CD4-positive, alpha-beta T cell treated with Interleukin-15 for 4 hours (primary cell): Measurements from ENCODE around the gene CRELD2.

Source experiments
- DNase-seq: peaks from one replicate; pipeline ENCODE4 v3.0.0-alpha.2; 2020; ENCODE audit warnings: low spot score

The CRELD2 gene

DNA sequence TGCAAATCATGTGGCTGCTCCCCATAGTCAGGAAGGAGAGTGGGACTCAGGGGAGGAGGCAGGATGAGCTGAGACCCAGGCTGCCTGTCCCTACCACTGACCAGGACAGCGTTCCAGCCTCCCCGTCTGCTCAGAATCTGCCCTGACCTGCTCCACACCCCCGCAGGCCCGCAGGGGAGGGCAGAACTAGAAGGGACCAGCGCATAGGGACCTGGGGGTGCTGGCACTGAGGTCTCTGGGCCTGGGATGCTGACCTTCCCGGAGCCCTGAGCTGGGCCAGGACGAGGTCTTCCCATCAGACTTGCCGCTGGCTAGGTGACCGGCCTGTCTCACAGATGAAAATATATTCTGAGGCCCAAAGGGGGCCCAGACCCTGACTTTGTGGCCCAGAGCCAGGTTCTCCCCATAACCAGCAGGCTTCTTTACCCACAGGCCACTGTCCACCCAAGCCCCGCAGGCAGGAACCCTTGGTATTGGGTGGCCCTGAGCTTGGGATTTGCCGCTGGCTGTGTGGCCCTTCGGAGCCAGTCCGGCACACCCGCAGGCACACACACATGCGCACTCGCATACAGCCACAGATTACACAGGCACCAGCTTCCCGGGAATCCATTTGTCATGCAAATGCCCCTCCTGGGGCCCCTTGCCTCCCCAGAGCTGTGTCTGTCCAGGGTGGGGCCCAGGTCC lies 28.3 kb downstream of the CRELD2 start:
- DNase-seq = no peak

DNA sequence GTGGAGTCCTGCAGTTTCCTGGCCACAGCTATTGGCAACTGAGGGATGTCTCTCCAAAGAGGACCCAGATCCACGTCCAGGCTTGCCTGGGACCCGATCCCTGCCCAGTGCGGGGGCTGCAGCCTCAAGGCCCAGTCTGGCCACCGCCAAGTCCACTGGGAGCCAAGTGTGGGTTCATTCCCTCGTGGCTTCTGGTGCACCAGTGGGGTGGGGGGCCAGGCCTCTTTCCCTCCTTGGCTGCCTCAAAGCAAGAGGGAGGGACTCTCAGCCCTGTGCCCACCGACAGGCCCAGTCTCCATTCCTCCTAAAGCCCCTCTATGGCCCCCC lies 28.8 kb downstream of the CRELD2 start:
- no peak for DNase-seq

DNA sequence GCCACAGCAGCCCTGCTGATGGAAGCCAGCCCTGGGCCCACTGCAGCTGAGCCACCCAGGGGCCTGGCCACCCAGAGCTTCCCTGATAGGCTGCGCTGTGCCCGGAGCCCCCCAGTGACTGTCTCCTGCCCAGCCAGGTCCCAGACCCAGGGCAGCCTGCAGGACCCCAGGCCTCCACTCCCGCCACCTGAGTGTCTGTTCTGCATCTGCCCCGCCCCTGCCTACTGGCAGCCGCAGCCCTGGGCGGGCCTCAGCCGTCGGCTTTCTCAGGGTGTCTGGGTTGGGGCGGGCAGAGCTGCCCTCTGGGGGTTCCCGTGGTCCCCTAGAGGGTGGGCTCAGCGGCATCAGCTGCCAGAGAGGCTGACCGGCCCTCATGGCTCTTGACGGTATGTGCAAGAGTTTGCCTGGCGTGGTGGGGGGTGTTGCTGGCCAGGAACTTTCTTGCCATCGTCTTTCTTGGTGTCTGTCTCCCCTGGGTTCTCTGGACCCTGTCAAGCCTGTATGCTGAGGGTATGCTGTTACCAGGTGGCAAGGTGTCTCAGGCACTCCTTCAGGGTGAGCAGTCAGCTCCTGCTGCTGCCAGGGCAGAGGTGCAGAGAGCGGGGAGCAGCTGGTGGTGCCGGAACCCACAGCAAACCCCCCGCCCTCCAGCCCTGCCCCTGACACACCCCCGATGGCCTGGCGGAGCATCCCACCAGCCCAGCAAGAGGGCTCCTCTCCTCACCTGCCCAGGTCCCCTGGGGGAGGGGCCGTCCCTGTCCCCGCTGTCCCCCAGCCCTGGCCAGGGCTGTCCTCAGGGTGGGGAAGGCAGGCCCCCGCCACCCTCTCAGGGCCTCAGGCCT lies 29.9 kb downstream of the CRELD2 start:
- DNase-seq = no peak

DNA sequence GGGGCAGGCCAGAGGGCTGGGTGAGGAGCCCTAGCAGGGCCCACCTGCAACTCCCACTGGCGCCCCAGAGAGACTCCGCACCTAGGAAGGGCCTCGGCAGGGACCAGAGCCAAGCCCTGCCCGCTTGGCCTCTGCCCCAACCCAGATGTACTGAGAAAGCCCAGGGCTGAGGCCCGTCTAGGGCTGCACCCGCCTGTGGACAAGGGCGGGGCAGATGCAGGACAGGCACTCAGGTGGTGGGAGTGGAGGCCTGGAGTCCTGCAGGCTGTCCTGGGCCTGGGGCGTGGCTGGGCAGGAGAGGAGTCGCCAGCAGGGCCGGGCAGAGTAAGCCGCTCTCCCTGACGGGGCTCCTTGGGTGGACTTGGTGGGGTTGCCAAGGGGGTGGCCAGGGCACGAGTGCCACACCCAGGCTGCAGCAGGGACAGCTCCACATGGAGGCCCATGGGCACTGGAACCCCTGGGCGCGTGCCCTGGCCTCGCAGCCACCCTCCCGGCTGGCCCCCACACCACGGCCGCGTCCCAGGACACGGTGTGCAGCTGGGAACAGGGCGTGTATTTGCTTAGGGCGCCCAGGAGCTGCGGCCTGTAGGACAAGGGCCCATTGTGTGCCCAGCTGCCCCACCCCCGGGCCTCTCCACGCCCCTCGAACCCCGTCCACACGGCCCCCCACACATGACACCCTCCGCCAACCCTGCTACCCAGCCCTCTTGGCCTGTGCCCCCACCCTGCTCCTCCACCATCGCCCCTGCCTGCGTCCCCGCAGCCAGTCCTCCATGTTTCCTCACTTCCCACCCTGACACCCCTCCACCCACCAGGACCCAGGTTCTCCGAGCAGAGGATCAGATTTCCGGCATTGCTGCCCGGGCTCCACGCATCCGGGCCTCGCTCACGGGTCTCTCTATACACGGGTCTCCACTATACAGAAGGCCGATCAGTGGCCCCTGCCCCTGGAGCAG lies 30.8 kb downstream of the CRELD2 start:
- no peak for DNase-seq

DNA sequence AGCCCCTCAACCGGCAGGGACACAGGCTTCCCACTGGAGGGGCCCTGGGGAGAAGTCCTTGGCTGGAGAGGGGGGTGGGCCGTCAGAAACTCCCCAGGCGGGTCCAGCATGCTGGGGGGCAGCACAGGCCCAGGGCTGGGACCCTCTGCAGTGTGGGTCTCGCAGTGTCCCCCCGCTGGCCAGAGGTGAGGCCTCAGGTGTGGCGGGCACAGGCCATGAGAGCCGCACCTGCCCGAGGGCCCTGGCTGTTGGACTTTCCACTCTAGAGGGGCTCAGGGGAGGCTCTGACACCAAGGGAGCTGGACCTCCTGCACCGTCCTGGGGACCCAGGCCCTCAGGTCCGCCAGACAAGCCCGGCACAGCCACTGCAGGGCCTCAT lies 31.5 kb downstream of the CRELD2 start:
- no peak for DNase-seq

DNA sequence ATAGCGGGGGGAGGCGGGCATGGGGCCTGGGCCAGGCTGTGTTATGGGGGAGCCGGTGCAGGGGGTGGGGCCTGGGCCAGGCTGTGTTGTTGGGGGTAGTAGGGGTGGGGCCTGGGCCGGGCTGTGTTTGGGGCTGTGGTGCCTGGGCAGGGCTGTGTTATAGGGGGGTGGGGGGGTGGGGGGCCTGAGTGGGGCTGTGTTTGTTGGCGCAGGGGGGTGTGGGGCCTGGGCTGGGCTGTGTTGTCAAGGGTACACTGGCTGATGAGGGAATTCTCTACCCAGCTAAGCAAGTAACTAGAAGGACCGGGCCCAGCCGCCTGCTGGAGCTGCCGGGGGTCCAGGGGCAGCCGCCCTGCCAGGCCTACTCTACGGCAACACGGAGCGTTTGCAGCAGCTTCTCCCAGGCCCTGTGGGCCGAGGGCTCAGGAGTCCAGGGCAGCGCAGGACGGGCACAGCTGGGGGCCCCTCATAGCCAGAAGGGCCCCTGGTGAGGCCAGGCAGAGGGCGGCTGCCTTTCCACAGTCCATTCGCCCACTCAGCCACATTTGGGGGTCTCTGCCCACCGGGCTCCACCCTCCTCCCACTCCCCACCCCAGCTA lies 32.1 kb downstream of the CRELD2 start:
- DNase-seq = no peak

DNA sequence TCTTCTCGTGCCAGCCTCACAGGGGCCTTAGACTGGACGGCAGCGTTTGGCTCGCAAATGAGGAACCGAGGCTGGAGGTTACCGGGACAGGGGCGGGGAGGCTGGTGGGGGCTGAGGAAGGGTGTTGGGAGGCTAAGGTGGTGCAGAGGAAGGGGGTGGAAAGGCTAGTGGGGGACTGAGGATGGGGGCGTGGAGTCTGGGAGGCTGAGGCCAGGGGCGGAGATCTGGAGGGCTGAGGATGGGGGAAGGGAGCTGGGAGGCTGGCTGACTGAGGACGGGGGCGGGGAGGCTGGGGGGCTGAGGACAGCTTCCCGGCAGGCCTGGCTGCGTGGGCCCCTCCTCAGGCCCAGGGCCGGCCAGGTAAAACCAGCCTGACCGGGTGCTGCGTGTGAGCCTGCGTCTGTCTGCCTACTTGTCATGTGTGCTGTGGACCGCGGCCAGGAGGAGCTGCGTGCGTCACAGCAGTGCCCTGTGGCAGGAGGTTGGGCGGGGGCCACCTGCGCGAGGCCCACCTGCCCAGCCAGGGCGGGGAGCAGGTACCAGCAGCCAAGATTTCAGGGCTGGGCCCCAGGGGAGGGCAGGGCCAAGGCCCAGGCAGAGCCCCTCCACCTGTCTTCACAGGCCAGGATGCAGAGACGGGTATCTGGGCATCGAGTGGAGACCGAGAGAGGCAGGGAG lies 32.7 kb downstream of the CRELD2 start:
- no peak for DNase-seq

DNA sequence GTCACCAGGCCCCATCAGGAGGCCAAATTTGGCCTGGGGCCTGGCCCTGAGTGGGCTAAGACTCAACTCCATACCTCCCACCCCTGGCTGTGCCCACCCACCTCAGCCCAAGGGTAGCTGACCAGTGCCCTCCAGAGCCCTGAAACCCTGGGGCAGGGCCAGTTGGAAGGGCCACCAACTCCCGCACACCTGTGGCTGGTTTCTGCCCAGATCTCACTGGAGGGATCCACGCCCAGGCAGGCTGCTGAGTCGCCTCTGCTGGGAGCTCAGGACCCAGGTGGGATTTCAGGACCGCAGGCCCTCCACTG lies 33.2 kb downstream of the CRELD2 start:
- no peak for DNase-seq

DNA sequence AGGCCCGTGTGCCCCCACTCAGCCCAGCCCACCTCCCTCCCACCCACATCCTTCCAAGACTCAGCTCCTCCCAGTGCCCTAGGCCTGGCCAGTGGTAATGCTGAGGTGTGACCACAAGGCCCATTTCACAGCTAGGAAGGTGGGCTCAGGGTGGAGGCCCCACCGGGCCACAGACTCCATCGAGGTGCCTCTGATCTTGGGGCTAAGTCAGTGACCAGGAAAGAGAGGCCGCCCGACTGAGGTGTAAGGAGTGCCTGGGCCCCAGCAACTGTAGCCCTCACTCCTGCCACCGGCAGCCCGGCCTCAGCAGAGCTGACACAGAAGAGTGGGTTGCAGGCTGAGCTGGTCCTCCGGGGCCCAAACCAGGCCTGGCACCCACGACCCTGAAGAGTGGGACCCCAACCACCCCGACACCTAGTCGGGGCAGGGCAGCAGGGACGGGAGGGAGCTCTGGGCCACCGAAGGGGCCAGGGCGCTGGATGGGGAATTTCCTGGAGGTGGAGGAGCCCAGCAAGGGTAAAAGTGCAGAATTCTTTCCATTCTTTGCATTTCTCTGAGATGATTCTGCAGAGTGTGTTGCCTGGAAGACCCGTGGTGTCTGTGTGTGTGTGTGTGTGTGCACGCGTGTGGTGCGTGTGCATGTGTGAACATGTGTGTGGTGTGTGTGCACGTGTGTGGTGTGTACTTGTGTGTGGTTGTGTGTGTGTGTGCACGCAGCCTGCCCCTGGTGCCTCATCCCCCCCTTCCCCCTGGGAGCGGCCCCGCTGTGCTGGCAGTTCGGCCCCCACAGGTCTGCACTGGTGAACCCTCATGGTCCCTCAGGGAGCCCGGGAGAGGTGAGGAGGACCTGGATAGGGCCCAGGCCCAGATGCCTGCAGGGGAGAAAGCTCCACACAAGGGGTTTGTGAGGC lies 33.8 kb downstream of the CRELD2 start:
- DNase-seq = no peak

DNA sequence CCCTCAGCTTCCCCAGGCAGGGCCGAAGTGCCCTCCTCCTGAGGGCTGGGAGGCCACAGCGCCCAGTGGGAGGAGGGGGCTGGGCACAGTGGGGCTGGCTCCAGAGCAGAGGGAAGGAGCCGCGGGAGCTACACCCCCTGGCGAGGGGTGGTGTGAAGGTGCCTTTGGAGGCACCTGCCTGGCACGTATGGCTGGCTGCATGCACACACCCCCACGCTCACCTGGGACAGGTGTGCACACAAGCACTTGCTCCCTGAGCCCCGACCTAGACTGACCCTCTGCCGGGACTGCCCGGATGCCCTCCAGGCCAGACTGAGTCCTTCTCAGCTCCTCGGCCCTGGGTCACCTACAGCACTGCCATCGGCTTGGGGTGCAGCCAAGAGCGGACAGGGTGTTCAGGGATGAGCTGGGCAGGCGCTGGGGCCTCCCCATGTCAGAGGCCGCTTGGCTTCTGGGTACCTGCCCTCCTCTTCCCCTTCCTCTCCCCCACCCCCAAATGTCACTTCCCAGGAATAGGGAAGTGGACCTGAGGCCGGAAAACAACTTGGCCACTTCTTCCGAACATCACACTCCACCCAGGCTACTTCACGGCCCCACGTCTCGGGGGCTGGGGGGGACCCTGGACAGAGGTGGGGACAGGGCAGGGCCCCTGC lies 34.7 kb downstream of the CRELD2 start:
- no peak for DNase-seq

DNA sequence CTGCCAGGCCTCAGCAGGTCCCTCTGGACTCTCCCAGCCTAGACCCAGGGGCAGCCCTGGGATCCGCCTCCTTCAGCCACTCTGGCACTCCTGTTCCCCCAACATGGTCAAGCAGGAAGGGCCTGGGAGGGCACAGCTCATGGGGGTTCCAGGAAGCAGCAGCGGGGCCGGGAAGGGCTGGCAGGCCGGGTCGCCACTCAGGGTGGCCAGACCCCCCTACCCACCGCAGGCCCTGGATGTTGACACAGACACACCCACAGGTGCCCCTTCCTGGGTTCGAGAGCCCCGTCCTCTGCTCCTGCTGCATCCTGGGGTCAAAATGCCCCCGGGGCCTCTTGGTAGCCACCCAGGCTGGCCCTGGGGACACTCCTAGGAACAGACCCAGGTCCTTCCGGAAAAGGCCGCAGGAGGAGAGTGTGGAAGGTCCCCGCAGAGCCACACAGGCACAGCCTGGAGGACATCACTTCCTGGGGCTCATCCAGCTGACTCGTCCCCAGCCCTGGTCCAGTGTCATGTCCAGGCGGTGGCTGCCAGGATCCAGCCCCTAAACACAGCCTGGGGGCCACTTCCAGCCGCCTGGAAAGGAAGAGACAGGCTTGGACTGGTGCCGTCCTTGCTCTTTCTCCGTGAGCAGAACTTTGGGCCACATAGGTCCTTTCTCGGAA lies 35.4 kb downstream of the CRELD2 start:
- DNase-seq = no peak

DNA sequence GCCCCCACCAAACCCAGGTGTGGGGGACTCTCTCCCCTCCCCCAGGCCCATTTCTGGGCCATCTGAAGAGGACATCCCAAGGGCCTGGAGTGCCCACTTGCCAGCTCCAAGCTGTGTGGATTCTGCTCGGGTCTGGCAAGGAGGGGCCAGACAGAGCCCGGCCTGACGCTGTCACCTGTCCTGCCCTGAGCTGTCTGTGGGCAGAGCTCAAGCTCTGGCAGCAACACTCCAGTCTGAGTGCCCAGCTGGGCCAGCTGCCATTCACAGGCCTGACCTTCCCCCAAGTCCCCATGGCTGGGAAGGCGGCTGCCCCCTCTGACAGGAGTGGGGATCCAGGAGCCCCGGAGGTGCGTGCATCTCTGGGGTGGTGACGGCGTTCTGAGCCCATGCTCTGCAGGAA lies 35.9 kb downstream of the CRELD2 start:
- no peak for DNase-seq

DNA sequence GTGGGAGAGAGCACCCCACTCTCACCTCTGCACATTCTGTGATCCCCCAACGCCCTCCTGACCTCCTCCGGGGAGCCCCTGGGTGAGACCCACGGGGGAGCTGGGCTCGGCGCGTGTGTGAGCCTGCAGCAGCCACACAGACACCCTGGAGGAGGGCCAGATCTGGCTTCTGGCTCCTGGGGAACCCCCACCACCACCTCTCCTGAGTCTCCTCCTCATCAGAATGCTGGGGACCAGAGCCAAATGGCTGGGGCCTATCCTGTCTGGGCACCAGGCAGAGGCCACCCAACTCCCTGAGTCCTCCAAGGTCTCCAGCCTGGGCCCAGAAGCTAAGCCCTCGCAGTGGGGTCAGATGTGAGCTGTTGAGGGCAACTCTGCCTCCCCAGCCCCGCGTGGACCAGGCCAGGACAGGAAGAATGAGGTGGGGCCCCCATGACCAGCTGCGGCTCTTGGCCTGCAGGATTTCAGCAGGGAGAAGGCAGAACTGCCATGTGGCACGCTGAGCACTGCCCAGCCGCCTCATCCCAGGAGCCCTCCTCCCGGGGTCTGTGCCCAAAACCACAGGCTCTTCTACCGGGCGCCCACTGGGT lies 36.7 kb downstream of the CRELD2 start:
- DNase-seq = no peak

DNA sequence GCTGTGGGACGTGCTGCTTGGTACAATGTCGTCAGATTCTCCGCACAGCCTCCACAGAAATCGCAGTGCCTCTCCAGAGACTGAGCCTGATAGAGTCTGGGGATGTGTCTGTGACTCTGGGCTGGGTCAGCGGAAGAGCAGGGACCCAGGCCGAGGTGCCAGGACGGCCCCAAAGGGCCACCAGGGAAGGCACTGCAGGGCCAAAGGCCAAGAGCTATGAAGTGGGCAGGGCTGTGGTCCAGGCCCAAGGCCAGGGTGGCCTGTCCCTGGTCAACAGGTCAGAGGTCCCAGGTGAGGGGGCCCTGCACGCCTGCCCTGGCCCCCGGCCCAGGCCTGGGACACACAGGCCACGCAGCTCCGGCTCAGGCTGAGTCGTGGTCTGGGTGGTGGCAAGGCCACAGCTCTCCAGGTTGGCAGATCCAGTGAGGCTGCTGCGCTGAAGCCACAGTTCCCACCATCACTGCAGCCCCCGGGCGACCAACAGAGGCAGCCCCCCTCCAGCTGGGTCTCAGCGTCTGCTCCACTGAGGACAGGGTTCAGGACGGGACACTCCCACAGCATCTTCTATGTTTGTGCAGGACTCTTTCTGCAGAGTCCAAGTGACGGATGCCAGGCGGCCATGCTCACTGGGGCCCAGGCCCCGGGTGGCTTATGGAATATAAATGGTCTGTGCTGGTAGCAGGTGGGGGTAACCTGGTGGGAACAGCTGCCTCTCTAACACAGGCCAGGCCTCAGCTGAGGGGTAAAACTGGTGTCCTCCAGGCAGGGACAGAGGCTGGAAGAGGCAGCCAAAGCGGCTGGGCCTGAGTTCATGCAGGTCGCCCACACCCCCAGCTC lies 37.4 kb downstream of the CRELD2 start:
- DNase-seq = no peak

DNA sequence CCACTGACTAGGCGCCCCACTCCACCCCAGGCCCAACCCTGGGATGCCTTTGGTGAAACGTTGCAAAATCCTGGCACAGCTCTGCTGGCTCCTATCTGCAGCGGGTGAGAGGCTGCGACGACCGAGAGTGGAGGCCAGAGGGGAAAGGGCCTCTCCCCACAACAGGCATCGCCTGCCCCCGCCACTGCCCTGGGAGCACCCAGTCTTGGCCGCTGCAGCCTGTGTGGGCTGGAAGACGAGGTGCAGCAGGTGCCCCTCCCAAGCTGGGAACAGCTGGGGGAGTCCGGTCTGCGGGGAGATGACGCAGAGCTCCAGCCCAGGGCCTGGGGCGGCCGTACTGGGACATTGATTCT lies 38.0 kb downstream of the CRELD2 start:
- no peak for DNase-seq

DNA sequence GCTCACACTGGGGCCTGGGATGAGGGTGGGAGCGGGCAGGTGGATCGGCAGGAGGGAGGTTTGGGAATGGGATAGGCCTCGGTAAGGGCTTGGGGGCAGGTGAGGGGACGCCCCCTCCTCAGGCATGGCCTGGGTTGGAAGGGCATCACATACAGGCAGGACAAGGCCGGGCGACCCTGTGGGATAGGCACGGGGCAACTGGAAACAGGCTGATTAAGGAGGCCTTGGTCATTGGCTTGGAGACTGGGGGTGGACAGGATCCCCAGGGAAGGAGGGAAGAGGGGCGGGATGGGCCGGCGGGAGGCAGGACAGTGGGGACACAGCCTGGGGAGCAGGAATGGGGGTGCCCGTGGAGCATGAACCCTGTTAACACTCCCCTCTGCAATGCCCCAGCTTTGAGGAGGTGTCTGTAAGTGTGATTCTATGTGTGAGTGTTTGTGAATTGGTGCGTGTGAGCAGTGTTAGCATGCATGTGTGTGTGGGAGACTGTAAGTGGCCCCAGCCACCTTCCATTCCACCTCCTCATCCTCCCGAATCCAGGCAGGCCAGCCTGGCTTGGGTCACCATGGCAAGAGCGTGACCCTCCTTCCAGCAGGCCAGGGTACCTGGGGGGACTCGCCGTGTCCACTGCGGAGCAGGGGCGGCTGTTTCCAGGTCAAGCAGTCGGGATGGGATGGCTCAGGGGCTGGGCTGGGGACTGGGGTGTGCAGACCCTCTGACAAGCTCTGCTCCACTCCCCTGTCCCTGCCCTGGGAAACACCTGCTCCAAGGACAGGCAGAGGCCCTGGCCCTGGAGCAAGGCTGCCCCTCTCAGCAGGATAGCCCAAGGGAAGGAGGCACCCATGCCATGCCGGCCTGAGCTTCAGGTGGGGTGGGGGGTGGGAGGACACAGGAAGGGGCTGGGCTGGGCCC lies 38.7 kb downstream of the CRELD2 start:
- DNase-seq = no peak

DNA sequence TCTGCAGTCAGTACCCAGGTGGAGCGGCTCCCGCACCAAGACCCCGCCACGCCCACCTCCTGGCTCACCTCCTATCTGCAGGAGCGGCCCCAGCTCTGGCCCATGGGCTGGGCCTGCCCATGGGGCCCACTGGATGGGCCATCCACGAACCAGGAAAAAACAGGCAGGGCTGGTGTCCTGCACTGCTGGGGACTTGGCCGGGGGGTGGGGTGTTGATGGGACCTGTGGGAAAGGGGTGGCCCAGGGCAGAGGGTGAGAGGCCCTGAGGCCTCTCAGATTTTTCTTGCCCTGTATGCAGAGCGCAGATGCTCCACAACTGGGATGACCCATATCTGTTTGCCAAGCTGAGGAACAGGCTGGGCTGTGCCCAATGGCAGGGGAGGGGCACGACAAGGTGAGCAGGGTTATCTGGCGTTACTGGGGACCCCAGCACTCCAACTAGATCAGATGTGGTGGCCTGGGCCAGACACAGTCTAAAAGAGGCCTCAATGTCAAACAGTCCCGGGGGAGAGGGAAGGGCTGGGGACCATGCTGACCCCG lies 39.5 kb downstream of the CRELD2 start:
- DNase-seq = no peak
